ENCODE measurements around the gene MME. TPM values are rescaled to one million over a fixed set of nuclear protein-coding genes. Genes with fewer than 3 reads are reported as not detected.

Gene MME
- total RNA-seq, 2 experiments from 2014 or later = 84.4 to 118 TPM

GRCh38 chr3:155189478-155189877 lies 109.4 kb downstream of the MME start:
- Histone ChIP-seq H3K4me3 (ENCODE audit: low read depth, low read length, poor library complexity, severe bottlenecking) (no peak overlapping the region), H3K79me2 (ENCODE audit: insufficient read depth, low read depth, low read length) (no peaks in the 10 kb centered on the region), H3K4me2 (ENCODE audit: low read length) (no peak overlapping the region), H3K36me3 (ENCODE audit: insufficient read depth, low read length) (0 out of 2 replicates have a peak, but pooled peaks cover under 1% of the 10 kb centered on the region), H3K9me3 (ENCODE audit: low read length) (peaks cover 9% of the 10 kb centered on the region; the same call in 1 of the 2 replicates), H3K4me1 (ENCODE audit: insufficient read depth, low read length, poor library complexity, severe bottlenecking) (peaks cover 18% of the 10 kb centered on the region), H2AFZ (ENCODE audit: low read length) (no peak overlapping the region), H3K9me2 (ENCODE audit: insufficient read depth, low read length) (no peaks in the 10 kb centered on the region), H4K20me1 (ENCODE audit: insufficient read depth, low read length) (no peaks in the 10 kb centered on the region), H3K27ac (ENCODE audit: low read depth, low read length, poor library complexity, severe bottlenecking) (no peak overlapping the region)
- TF ChIP-seq EZH2phosphoT487 (IDR thresholded peaks at IDR 0.05; ENCODE audit: borderline replicate concordance, low read depth, low read length) (no peak), CTCF (conservative IDR thresholded peaks at IDR 0.05; ENCODE audit: low read length) (no peak)
- ChIA-PET CTCF (ENCODE audit: unreplicated experiment) (no interaction called here), POLR2A (interaction anchor here (0.6 to 2.8 kb wide), 2 partner anchors 9 to 837 kb away, joined by 3 to 7 read pairs; no protein-coding TSS in a partner anchor)
- BruUV-seq (replicated peaks) = no TSS peak
- intact Hi-C loops (cut with micrococcal nuclease; ENCODE audit: unreplicated experiment) = no loop called here
- no peak for DNase-seq (ENCODE audit: low spot score)

DNA sequence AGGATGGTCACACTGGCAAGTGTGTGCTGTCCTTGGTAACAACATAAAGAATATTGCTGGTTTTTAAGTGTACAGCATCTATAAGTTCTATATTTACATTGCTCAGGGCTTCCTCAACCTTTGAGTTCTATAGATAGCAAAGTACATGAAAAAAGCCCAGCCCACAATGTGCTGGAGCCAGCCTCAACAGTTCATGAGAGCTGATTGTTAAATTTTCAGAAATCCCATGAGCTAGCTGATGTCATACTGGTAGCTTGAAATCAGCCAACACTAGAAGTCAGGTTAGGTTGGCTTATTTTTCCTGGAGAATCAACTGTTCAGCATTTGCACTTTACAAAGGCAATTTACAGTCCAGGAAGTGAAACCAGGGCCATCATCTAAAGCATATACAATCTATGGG lies 110.6 kb downstream of the MME start:
- no peaks in the 10 kb centered on the region for H4K20me1 ChIP-seq (ENCODE audit: insufficient read depth, low read length)
- H3K4me2 ChIP-seq (ENCODE audit: low read length) = peak overlapping the region; percentile 18
- peak; percentile 17 for DNase-seq (ENCODE audit: low spot score)
- no peak overlapping the region for H3K4me3 ChIP-seq (ENCODE audit: low read depth, low read length, poor library complexity, severe bottlenecking)
- peaks cover 9% of the 10 kb centered on the region; the same call in 1 of the 2 replicates for H3K9me3 ChIP-seq (ENCODE audit: low read length)
- TF ChIP-seq CTCF (conservative IDR thresholded peaks at IDR 0.05; ENCODE audit: low read length) (no peak), EZH2phosphoT487 (IDR thresholded peaks at IDR 0.05; ENCODE audit: borderline replicate concordance, low read depth, low read length) (no peak)
- intact Hi-C loops (cut with micrococcal nuclease; ENCODE audit: unreplicated experiment) = no loop called here
- H3K9me2 ChIP-seq (ENCODE audit: insufficient read depth, low read length) = no peaks in the 10 kb centered on the region
- H3K36me3 ChIP-seq (ENCODE audit: insufficient read depth, low read length) = no peaks in the 10 kb centered on the region
- CTCF ChIA-PET (ENCODE audit: unreplicated experiment) = no interaction called here
- no TSS peak for BruUV-seq (replicated peaks)
- POLR2A ChIA-PET = interaction anchor here (0.8 to 2.8 kb wide), 4 partner anchors 8 to 20 kb away, joined by 3 to 7 read pairs (median 3); no protein-coding TSS in a partner anchor
- H3K4me1 ChIP-seq (ENCODE audit: insufficient read depth, low read length, poor library complexity, severe bottlenecking) = peaks cover 10% of the 10 kb centered on the region
- no peak overlapping the region for H2AFZ ChIP-seq (ENCODE audit: low read length)
- no peak overlapping the region for H3K27ac ChIP-seq (ENCODE audit: low read depth, low read length, poor library complexity, severe bottlenecking)
- H3K79me2 ChIP-seq (ENCODE audit: insufficient read depth, low read depth, low read length) = no peaks in the 10 kb centered on the region

DNA sequence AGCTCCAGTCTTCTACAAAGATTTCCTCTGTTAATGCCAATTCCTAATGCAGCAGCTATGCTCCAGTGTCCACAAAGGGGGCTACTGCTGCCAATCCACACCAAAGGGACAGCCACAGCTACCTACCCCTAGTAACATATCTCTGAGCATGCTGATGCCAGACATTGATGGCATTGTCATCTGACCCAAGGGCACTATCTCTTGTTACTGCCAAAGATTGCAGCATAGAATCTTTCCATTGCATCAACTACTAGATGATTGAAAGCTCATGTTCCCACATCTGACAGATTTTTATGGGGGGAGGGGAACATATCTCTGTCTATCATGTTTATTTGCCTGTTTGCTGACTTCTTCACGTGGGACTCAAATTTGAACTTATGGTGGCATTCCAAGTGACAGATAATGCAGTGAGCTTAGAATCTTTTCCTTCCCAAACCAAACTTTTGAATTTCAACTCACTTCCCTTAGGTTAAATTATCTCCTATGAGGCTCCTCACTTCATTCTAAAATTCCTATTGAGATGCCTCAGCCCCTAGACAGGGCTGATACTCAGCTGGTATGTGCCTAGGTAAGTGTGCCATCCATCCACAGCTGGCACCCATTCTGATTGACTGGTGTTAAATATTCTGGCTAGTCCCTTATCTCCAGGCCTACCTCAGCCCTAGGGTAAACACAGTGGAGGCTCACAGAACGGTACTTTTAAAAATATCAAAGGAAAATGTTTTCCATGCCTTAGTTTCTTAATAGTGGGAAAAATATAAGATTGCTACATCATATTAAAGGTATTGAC lies 113.0 kb downstream of the MME start:
- Histone ChIP-seq H3K4me1 (ENCODE audit: insufficient read depth, low read length, poor library complexity, severe bottlenecking) (peaks cover 9% of the 10 kb centered on the region), H3K4me3 (ENCODE audit: low read depth, low read length, poor library complexity, severe bottlenecking) (no peak overlapping the region), H3K27ac (ENCODE audit: low read depth, low read length, poor library complexity, severe bottlenecking) (no peak overlapping the region), H3K9me3 (ENCODE audit: low read length) (peaks cover 9% of the 10 kb centered on the region; the same call in 1 of the 2 replicates), H3K4me2 (ENCODE audit: low read length) (no peak overlapping the region), H4K20me1 (ENCODE audit: insufficient read depth, low read length) (no peaks in the 10 kb centered on the region), H2AFZ (ENCODE audit: low read length) (no peak overlapping the region), H3K79me2 (ENCODE audit: insufficient read depth, low read depth, low read length) (no peaks in the 10 kb centered on the region), H3K36me3 (ENCODE audit: insufficient read depth, low read length) (no peaks in the 10 kb centered on the region), H3K9me2 (ENCODE audit: insufficient read depth, low read length) (no peaks in the 10 kb centered on the region)
- no TSS peak for BruUV-seq (replicated peaks)
- DNase-seq (ENCODE audit: low spot score) = no peak
- TF ChIP-seq CTCF (conservative IDR thresholded peaks at IDR 0.05; ENCODE audit: low read length) = no peak
- CTCF ChIA-PET (ENCODE audit: unreplicated experiment) = no interaction called here
- intact Hi-C loops (cut with micrococcal nuclease; ENCODE audit: unreplicated experiment) = no loop called here
- POLR2A ChIA-PET = interaction anchor here (1.0 kb wide), 1 partner anchor 18 kb away, joined by 3 read pairs; no protein-coding TSS in a partner anchor
